ENCODE data around the gene COPS9. TPM values are rescaled to one million over a fixed set of nuclear protein-coding genes. Genes with fewer than 3 reads are reported as not detected.

Gene COPS9
- total and polyA plus RNA-seq, 10 of the 15 experiments (the other 5 are each of a cell fraction or from before 2014, with no cell fraction given) = 80.8 to 419 (median 213) TPM

GRCh38 chr2:240124651-240125030 is 11.5 kb downstream of the COPS9 start:
- FAIRE-seq = no peak
- Histone ChIP-seq H3K4me2 (ENCODE audit: control insufficient read depth, insufficient read depth) (no peak overlapping the region), H3K4me3 (no peak overlapping the region), H3K79me2 (ENCODE audit: control insufficient read depth, insufficient read depth, low read length) (no peaks in the 10 kb centered on the region), H4K20me1 (ENCODE audit: control insufficient read depth, insufficient read depth) (no peaks in the 10 kb centered on the region), H3K9me3 (replicated peaks; ENCODE audit: control insufficient read depth, insufficient read depth, low read length) (no peaks in the 10 kb centered on the region), H3K27me3 (replicated peaks in 1 of 2; ENCODE audit: control insufficient read depth in 2 of 2, insufficient read depth in 2 of 2, low read length in 1 of 2) (no peaks in the 10 kb centered on the region), H2AFZ (ENCODE audit: control insufficient read depth, low read depth, low read length) (no peak overlapping the region), H3K36me3 (ENCODE audit: control insufficient read depth in 2 of 2, insufficient read depth in 2 of 2, low read length in 1 of 2) (peaks cover 9 to 15% of the 10 kb centered on the region in 2 experiments), H3K4me1 (ENCODE audit: control insufficient read depth, insufficient read depth, low read length) (peaks cover 14% of the 10 kb centered on the region), H3K9ac (ENCODE audit: control insufficient read depth, insufficient read depth, low read length) (no peak overlapping the region), H3K27ac (ENCODE audit: control insufficient read depth, insufficient read depth) (no peak overlapping the region)
- TF ChIP-seq RUNX3 (IDR thresholded peaks at IDR 0.05; ENCODE audit: low read length) (no peak), BHLHE40 (IDR thresholded peaks at IDR 0.05; ENCODE audit: borderline replicate concordance in 1 of 2, low read depth in 2 of 2, low read length in 1 of 2) (no peak), NFIC (IDR thresholded peaks at IDR 0.05; ENCODE audit: low read depth, low read length) (no peak)
- TF ChIP-seq, protein P1, sequence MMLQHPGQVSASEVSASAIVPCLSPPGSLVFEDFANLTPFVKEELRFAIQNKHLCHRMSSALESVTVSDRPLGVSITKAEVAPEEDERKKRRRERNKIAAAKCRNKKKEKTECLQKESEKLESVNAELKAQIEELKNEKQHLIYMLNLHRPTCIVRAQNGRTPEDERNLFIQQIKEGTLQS (IDR thresholded peaks at IDR 0.05; ENCODE audit: borderline replicate concordance, extremely low read depth, low read depth, low read length) = no peak
- in situ Hi-C loops (cut with MboI) = no loop called here
- no peak for DNase-seq (ENCODE audit: low read depth, low spot score)
- ChIA-PET CTCF (no interaction called here), POLR2A (no interaction called here), RAD21 (ENCODE audit: unreplicated experiment) (no interaction called here), SMC1A (ENCODE audit: uncharacterized antibody, unreplicated experiment) (no interaction called here)
- intact Hi-C loops (cut with micrococcal nuclease; ENCODE audit: unreplicated experiment) = no loop called here
- no TSS peak for BruUV-seq (replicated peaks)
- no peak for ATAC-seq
- 97% methylated on average over 8 of the region's 8 CpGs for WGBS (ENCODE audit: insufficient coverage, insufficient replicate concordance, low lambda C conversion rate, missing lambda C conversion rate)

DNA sequence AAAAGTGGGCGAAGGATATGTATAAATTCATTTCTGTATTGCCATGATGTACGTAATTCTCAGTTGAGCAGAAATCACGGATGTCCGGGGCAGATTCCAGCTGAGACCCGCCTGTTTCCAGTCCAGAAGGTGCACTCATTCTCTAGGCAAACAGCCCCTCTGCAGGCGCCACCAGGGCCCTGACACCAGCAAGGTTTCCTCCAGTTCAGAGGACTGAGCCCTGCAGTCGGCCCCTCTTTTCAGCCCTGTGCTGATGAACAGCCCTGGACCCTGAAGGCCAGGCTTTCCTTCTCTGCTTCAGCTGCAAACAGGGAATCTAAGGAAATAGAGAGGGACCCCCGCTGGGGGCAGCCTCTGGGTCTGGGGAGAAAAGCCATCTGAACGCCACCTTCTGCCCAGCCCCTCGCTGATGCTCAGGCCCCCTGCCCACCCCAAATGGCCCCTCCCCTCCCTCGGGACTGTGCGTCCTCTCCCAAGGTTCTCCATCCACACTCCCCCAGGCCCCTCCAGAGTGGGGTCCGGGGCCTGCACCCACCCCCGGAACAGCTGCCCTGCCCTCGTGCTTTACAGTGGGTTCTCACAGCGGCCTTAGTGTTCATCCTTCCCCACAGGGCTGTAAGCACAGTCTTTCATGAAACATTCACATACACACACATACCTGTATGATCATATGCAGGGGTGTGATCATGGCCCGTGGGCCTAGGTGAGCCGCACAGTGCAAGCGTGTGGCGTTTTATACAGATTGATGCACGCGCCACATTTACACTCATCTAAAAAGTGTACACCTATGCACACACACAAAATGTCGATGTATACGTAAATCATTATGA is 12.1 kb downstream of the COPS9 start:
- H3K9ac ChIP-seq (ENCODE audit: control insufficient read depth, insufficient read depth, low read length) = no peak overlapping the region
- no peaks in the 10 kb centered on the region for H4K20me1 ChIP-seq (ENCODE audit: control insufficient read depth, insufficient read depth)
- POLR2A ChIA-PET = no interaction called here
- no peaks in the 10 kb centered on the region for H3K79me2 ChIP-seq (ENCODE audit: control insufficient read depth, insufficient read depth, low read length)
- DNase-seq (ENCODE audit: low read depth, low spot score) (no peak), ATAC-seq (no peak), FAIRE-seq (no peak)
- SMC1A ChIA-PET (ENCODE audit: uncharacterized antibody, unreplicated experiment) = no interaction called here
- H3K27me3 ChIP-seq (replicated peaks in 1 of 2; ENCODE audit: control insufficient read depth in 2 of 2, insufficient read depth in 2 of 2, low read length in 1 of 2) = no peaks in the 10 kb centered on the region
- TF ChIP-seq SUPT20H (IDR thresholded peaks at IDR 0.05; ENCODE audit: borderline replicate concordance, control insufficient read depth, low read depth, low read length) = no peak
- no peak for TF ChIP-seq POLR2A (IDR thresholded peaks at IDR 0.05; ENCODE audit: low read depth, low read length)
- no peak for TF ChIP-seq KAT2A (conservative IDR thresholded peaks at IDR 0.05; ENCODE audit: control insufficient read depth, low read depth, low read length)
- TF ChIP-seq REST (IDR thresholded peaks at IDR 0.05; ENCODE audit: low read depth, low read length) = no peak
- BruUV-seq (replicated peaks) = no TSS peak
- in situ Hi-C loops (cut with MboI) = no loop called here
- no peak overlapping the region for H2AFZ ChIP-seq (ENCODE audit: control insufficient read depth, low read depth, low read length)
- no peak overlapping the region for H3K4me2 ChIP-seq (ENCODE audit: control insufficient read depth, insufficient read depth)
- peaks cover 14% of the 10 kb centered on the region for H3K4me1 ChIP-seq (ENCODE audit: control insufficient read depth, insufficient read depth, low read length)
- CTCF ChIA-PET = no interaction called here
- H3K9me3 ChIP-seq (replicated peaks; ENCODE audit: control insufficient read depth, insufficient read depth, low read length) = no peaks in the 10 kb centered on the region
- H3K4me3 ChIP-seq = no peak overlapping the region
- no peak overlapping the region for H3K27ac ChIP-seq (ENCODE audit: control insufficient read depth, insufficient read depth)
- RAD21 ChIA-PET (ENCODE audit: unreplicated experiment) = no interaction called here
- intact Hi-C loops (cut with micrococcal nuclease; ENCODE audit: unreplicated experiment) = no loop called here
- peaks cover 5 to 15% of the 10 kb centered on the region in 2 experiments for H3K36me3 ChIP-seq (ENCODE audit: control insufficient read depth in 2 of 2, insufficient read depth in 2 of 2, low read length in 1 of 2)
- WGBS (ENCODE audit: insufficient coverage, insufficient replicate concordance, low lambda C conversion rate, missing lambda C conversion rate) = 93% methylated on average over 20 of the region's 24 CpGs
